GM12878 (cell line): ENCODE measurements around the gene NET1. TPM values are rescaled to one million over a fixed set of nuclear protein-coding genes. Genes with fewer than 3 reads are reported as not detected.

Source experiments
- ATAC-seq: fragments of 200-7000 bp; cut with Tn5 transposase; 3 replicates; pipeline ENCODE4 v1.9.1; 2020; ENCODE audit warnings: mild to moderate bottlenecking, moderate library complexity
- BruUV-seq: library from RNA; stranded (reverse); fragments of 400-500 nt; replicated peaks from 2 replicates; lab custom pipeline; 2021; lab: Mats Ljungman, UMichigan
- CTCF ChIA-PET: fragments of 300-600 bp; sonication (Branson Sonifier 250); formaldehyde crosslinking; extraction: SDS; loops from one replicate; lab custom pipeline; 2021; ENCODE audit warnings: inconsistent platforms; lab: Yijun Ruan, JAX
- POLR2A ChIA-PET: fragments of 350-600 bp; formaldehyde crosslinking; extraction: SDS; loops from one replicate; lab custom pipeline; 2021; ENCODE audit warnings: inconsistent platforms; lab: Charles Lee
- RAD21 ChIA-PET: fragments of 300-600 bp; sonication (Branson Sonifier 250); formaldehyde crosslinking; loops from one replicate; lab custom pipeline; 2023; ENCODE audit warnings: antibody characterized with exemption; ENCODE audit not compliant: unreplicated experiment; lab: Charles Lee
- SMC1A ChIA-PET: fragments of 300-600 bp; sonication (Branson Sonifier 250); formaldehyde crosslinking; loops from one replicate; lab custom pipeline; 2023; ENCODE audit not compliant: unreplicated experiment, uncharacterized antibody; lab: Charles Lee
- DNase-seq: peaks from one replicate; pipeline ENCODE4 v3.0.0-alpha.2; 2011; ENCODE audit warnings: low read depth, low spot score
- FAIRE-seq: peaks from 3 replicates; lab custom pipeline; 2011; peaks lifted over from hg19 to GRCh38; lab: Jason Lieb, UNC
- H2AFZ ChIP-seq: 2 replicates; pipeline ENCODE4 v1.6.0; 2011; ENCODE audit warnings: low read depth, low read length, control low read depth; ENCODE audit not compliant: control insufficient read depth
- H3K27ac ChIP-seq: 2 replicates; pipeline ENCODE4 v1.5.1; 2011; ENCODE audit warnings: control low read depth; ENCODE audit not compliant: control insufficient read depth, insufficient read depth
- H3K27me3 ChIP-seq, 2 experiments: replicated peaks in 1 of 2; 2 replicates each; pipeline versions ENCODE4 v1.6.0 to v1.6.1; 2011; ENCODE audit warnings: low read length in 1 of 2; ENCODE audit not compliant: control insufficient read depth in 2 of 2, insufficient read depth in 2 of 2
- H3K36me3 ChIP-seq, 2 experiments: 2 replicates each; pipeline ENCODE4 v1.5.1; 2011; ENCODE audit warnings: low read length in 1 of 2; ENCODE audit not compliant: control insufficient read depth in 2 of 2, insufficient read depth in 2 of 2
- H3K4me1 ChIP-seq: 2 replicates; pipeline ENCODE4 v1.6.1; 2011; ENCODE audit warnings: mild to moderate bottlenecking, low read length, moderate library complexity, mixed read lengths; ENCODE audit not compliant: control insufficient read depth, insufficient read depth
- H3K4me2 ChIP-seq: 2 replicates; pipeline ENCODE4 v1.6.0; 2011; ENCODE audit warnings: control low read depth; ENCODE audit not compliant: control insufficient read depth, insufficient read depth
- H3K4me3 ChIP-seq: fragments of 200-600 bp; sonication (generic); 2 replicates; pipeline ENCODE4 v1.5.1; 2016
- H3K79me2 ChIP-seq: 2 replicates; pipeline ENCODE4 v1.6.0; 2011; ENCODE audit warnings: low read length; ENCODE audit not compliant: control insufficient read depth, insufficient read depth
- H3K9ac ChIP-seq: 2 replicates; pipeline ENCODE4 v1.8.0; 2011; ENCODE audit warnings: low read length, control low read depth, mixed read lengths; ENCODE audit not compliant: control insufficient read depth, insufficient read depth
- H3K9me3 ChIP-seq: replicated peaks from 3 replicates; pipeline ENCODE4 v1.5.1; 2011; ENCODE audit warnings: mild to moderate bottlenecking, low read length; ENCODE audit not compliant: control insufficient read depth, insufficient read depth
- H4K20me1 ChIP-seq: 2 replicates; pipeline ENCODE4 v1.6.0; 2011; ENCODE audit not compliant: control insufficient read depth, insufficient read depth
- CEBPB ChIP-seq, 2 experiments: fragments of 150-350 bp in 1 of 2; IDR thresholded peaks; 2 replicates each; pipeline ENCODE4 v1.6.1; 2012 to 2014; ENCODE audit warnings: low read depth in 2 of 2, low read length in 2 of 2, borderline replicate concordance in 1 of 2, inconsistent platforms in 1 of 2
- DPF2 ChIP-seq: fragments of 450-650 bp; IDR thresholded peaks from 2 replicates; pipeline ENCODE4 v1.6.1; 2017; ENCODE audit warnings: mild to moderate bottlenecking
- FOXM1 ChIP-seq: IDR thresholded peaks from 2 replicates; pipeline ENCODE4 v1.6.1; 2012; ENCODE audit warnings: low read depth, mild to moderate bottlenecking, inconsistent platforms, low read length, moderate library complexity
- GATAD2B ChIP-seq: fragments of 450-650 bp; conservative IDR thresholded peaks from 2 replicates; pipeline ENCODE4 v1.6.1; 2017; ENCODE audit warnings: low read depth, mild to moderate bottlenecking, moderate library complexity
- IKZF2 ChIP-seq, 2 experiments: fragments of 450-650 bp; IDR thresholded peaks; 2 replicates each; pipeline ENCODE4 v1.6.1; 2017; ENCODE audit warnings: mild to moderate bottlenecking in 2 of 2, moderate library complexity in 2 of 2
- MTA2 ChIP-seq: fragments of 450-650 bp; IDR thresholded peaks from 2 replicates; pipeline ENCODE4 v1.6.1; 2016; ENCODE audit warnings: low read depth, mild to moderate bottlenecking, moderate library complexity
- NFYB ChIP-seq: IDR thresholded peaks from 2 replicates; pipeline ENCODE4 v1.6.1; 2011; ENCODE audit warnings: low read depth, mild to moderate bottlenecking, low read length, improper control_type of control experiment, moderate library complexity; ENCODE audit not compliant: insufficient read depth
- POLR2AphosphoS2 ChIP-seq: IDR thresholded peaks from 2 replicates; pipeline ENCODE4 v1.6.1; 2011; ENCODE audit warnings: low read depth, mild to moderate bottlenecking, low read length, improper control_type of control experiment, moderate library complexity
- RB1 ChIP-seq: fragments of 450-650 bp; formaldehyde crosslinking; IDR thresholded peaks from 2 replicates; pipeline ENCODE4 v1.6.1; 2017; ENCODE audit warnings: mild to moderate bottlenecking, borderline replicate concordance
- RFX5 ChIP-seq: IDR thresholded peaks from 2 replicates; pipeline ENCODE4 v1.6.1; 2011; ENCODE audit warnings: low read depth, low read length, improper control_type of control experiment
- SMAD1 ChIP-seq: fragments of 450-650 bp; IDR thresholded peaks from 2 replicates; pipeline ENCODE4 v1.6.1; 2018; ENCODE audit warnings: mild to moderate bottlenecking, low read depth; ENCODE audit not compliant: partially characterized antibody
- SMC3 ChIP-seq: IDR thresholded peaks from 2 replicates; pipeline ENCODE4 v1.6.1; 2011; ENCODE audit warnings: low read length, improper control_type of control experiment, borderline replicate concordance
- WGBS: methylation state at CpG from one replicate; pipeline ENCODE4 v1.1.6; 2016; ENCODE audit warnings: low lambda C conversion rate; ENCODE audit not compliant: insufficient replicate concordance, insufficient coverage; ENCODE audit errors: missing lambda C conversion rate; 5-methylcytosine and 5-hydroxymethylcytosine counted together
- in situ Hi-C: fragments of 300-500 bp; cut with MboI; formaldehyde crosslinking; loops from 9 replicates; pipeline ENCODE4 v1.14.3; 2018; ENCODE audit warnings: mixed read lengths
- intact Hi-C: fragments of 100-400 bp; cut with micrococcal nuclease; formaldehyde crosslinking; loops from one replicate; pipeline ENCODE4 v1.14.2; 2022; ENCODE audit not compliant: unreplicated experiment
- polyA plus RNA-seq, 11 experiments: library from polyadenylated mRNA; depleted of rRNA in 4 of 11; unstranded in 6 of 11; stranded (reverse) in 5 of 11; fragments of >200 nt; fragmentation: Nextera tagmentation in 4 of 11; fragmentation: Illumina TruSeq in 1 of 11; extraction: Ambion mirVana in 4 of 11; extraction: Trizol in 1 of 11; gene quantifications; 1 replicate in 1 of 11; 2 replicates in 10 of 11; pipeline versions ENCODE4 v1.2.1 to v1.2.3, GENCODE V29; 2011 to 2016; ENCODE audit warnings: inconsistent platforms in 2 of 11, missing spikeins in 2 of 11, low read depth in 1 of 11
- total RNA-seq, 4 experiments: library from RNA; depleted of rRNA in 3 of 4; stranded (reverse); fragments of >200 nt in 3 of 4; fragmentation: Illumina TruSeq in 1 of 4; extraction: Trizol in 1 of 4; gene quantifications; 2 replicates each; pipeline versions ENCODE4 v1.2.1 to v1.2.3, GENCODE V29; 2013 to 2021
- TF ChIP-seq, protein P1 (sequence below): IDR thresholded peaks from 2 replicates; pipeline ENCODE4 v1.6.1; 2012; ENCODE audit warnings: low read length, inconsistent platforms
- TF ChIP-seq, protein P2 (sequence below): IDR thresholded peaks from 2 replicates; pipeline ENCODE4 v1.6.1; 2011; ENCODE audit warnings: low read depth, low read length, improper control_type of control experiment, borderline replicate concordance
- TF ChIP-seq, protein P3 (sequence below): fragments of 450-650 bp; IDR thresholded peaks from 2 replicates; pipeline ENCODE4 v1.6.1; 2017; ENCODE audit warnings: mild to moderate bottlenecking, moderate library complexity

The NET1 gene
- total and polyA plus RNA-seq, 10 of the 15 experiments (the other 5 are each of a cell fraction or from before 2014, with no cell fraction given) = 6.5 to 22.7 (median 18.4) TPM

DNA sequence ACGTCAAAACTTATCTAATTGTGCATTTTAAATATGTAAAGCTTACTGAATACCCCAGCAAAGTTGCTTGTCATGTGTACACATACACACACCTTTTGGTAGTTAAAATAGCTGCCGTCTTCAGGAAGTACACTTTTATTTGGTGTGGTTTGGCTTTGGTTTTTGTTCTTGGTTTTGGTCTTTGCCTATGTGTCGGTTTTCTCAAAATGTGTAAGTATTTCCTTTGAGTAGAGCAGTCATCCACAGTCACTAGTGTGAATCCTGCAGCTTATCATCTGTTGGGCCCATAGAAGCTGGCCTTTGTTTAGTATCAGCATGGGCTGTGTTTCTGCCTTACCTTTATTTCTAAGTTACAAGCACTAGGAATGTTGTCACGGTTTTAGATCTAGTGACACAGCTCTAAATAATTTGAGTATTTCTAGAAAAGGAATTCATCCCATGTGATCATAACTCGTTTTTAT lies 35.3 kb downstream of the NET1 start (continued):
- TF ChIP-seq, protein P1, sequence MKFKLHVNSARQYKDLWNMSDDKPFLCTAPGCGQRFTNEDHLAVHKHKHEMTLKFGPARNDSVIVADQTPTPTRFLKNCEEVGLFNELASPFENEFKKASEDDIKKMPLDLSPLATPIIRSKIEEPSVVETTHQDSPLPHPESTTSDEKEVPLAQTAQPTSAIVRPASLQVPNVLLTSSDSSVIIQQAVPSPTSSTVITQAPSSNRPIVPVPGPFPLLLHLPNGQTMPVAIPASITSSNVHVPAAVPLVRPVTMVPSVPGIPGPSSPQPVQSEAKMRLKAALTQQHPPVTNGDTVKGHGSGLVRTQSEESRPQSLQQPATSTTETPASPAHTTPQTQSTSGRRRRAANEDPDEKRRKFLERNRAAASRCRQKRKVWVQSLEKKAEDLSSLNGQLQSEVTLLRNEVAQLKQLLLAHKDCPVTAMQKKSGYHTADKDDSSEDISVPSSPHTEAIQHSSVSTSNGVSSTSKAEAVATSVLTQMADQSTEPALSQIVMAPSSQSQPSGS = peak; percentile 63; the same call in 1 of the 2 replicates
- peak in 1 of 2 experiments; percentile 38; a peak in 1 of 4 replicates for TF ChIP-seq CEBPB (IDR thresholded peaks at IDR 0.05; ENCODE audit: borderline replicate concordance in 1 of 2, low read depth in 2 of 2, low read length in 2 of 2)
- peak; percentile 40; the same call in 1 of the 2 replicates for TF ChIP-seq DPF2
- TF ChIP-seq IKZF2 (IDR thresholded peaks at IDR 0.05) = peak in 1 of 2 experiments; percentile 58; a peak in 2 of 4 replicates
- TF ChIP-seq MTA2 = peak; percentile 26; the same call in 1 of the 2 replicates

DNA sequence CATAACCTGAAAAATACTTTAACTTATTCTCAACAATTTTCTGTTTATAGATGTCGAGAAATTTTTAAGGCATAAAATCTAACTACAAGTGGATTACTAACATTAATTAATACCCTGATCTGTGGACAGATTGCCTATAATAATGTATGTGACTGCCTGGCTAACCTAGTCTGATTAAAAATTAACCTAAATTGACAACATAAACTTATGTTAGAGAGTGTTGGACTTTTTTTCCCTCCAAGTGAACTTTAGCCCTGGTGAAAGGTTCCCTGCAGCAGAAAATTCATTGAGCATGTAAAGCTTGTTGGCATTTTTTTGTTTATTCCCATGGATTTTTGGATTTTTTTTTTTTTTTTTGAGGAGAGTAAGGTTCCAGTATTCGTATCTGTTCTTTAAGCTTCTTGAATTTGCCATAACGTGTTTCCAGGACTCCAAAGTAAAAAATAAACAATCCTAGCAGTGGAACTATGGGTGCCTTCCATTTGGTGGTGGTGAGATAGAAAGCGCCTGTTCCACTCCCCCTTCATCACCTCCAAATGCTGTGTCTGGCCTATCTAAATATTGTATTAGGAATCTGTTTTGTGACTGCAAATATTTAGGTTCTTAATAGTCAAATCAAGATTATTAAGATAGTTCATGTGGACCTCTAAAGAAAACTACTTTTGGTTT lies 36.1 kb downstream of the NET1 start:
- H3K79me2 ChIP-seq = no peaks in the 10 kb centered on the region; the same call in 1 of the 2 replicates
- no peak overlapping the region for H3K27ac ChIP-seq
- no peak for FAIRE-seq
- no TSS peak for BruUV-seq
- H3K9ac ChIP-seq = no peak overlapping the region
- in situ Hi-C loops (no loop called here), intact Hi-C loops (loop anchor here (10.0 kb wide), 1 partner anchor 416 kb away; no protein-coding TSS in a partner anchor)
- CTCF ChIA-PET = interaction anchor here (2.3 to 18.0 kb wide), 3 partner anchors 14 to 177 kb away, joined by 8 to 535 read pairs (median 17); no protein-coding TSS in a partner anchor
- POLR2A ChIA-PET = interaction anchor here (0.7 kb wide), 1 partner anchor 1626 kb away, joined by 7 read pairs; no protein-coding TSS in a partner anchor
- H3K27me3 ChIP-seq = no peaks in the 10 kb centered on the region
- H3K4me2 ChIP-seq = no peak overlapping the region
- no peak overlapping the region for H2AFZ ChIP-seq
- no peak for ATAC-seq
- peaks cover 30% of the 10 kb centered on the region for H3K4me1 ChIP-seq
- RAD21 ChIA-PET = interaction anchor here (1.1 to 11.0 kb wide), 2 partner anchors 134 to 174 kb away, joined by 3 to 136 read pairs; no protein-coding TSS in a partner anchor
- 95% methylated on average over 3 of the region's 4 CpGs for WGBS
- H4K20me1 ChIP-seq = no peaks in the 10 kb centered on the region
- peaks cover 1 to 3% of the 10 kb centered on the region in 2 experiments; a peak in 3 of 4 replicates for H3K36me3 ChIP-seq
- SMC1A ChIA-PET = interaction anchor here (0.7 to 2.2 kb wide), 7 partner anchors 133 to 1601 kb away, joined by 3 to 21 read pairs (median 4); no protein-coding TSS in a partner anchor
- no peak for DNase-seq
- H3K9me3 ChIP-seq = no peaks in the 10 kb centered on the region
- H3K4me3 ChIP-seq = no peak overlapping the region
- TF ChIP-seq, protein P2, sequence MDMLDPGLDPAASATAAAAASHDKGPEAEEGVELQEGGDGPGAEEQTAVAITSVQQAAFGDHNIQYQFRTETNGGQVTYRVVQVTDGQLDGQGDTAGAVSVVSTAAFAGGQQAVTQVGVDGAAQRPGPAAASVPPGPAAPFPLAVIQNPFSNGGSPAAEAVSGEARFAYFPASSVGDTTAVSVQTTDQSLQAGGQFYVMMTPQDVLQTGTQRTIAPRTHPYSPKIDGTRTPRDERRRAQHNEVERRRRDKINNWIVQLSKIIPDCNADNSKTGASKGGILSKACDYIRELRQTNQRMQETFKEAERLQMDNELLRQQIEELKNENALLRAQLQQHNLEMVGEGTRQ = no peak
- TF ChIP-seq NFYB = no peak
- TF ChIP-seq, protein P3, sequence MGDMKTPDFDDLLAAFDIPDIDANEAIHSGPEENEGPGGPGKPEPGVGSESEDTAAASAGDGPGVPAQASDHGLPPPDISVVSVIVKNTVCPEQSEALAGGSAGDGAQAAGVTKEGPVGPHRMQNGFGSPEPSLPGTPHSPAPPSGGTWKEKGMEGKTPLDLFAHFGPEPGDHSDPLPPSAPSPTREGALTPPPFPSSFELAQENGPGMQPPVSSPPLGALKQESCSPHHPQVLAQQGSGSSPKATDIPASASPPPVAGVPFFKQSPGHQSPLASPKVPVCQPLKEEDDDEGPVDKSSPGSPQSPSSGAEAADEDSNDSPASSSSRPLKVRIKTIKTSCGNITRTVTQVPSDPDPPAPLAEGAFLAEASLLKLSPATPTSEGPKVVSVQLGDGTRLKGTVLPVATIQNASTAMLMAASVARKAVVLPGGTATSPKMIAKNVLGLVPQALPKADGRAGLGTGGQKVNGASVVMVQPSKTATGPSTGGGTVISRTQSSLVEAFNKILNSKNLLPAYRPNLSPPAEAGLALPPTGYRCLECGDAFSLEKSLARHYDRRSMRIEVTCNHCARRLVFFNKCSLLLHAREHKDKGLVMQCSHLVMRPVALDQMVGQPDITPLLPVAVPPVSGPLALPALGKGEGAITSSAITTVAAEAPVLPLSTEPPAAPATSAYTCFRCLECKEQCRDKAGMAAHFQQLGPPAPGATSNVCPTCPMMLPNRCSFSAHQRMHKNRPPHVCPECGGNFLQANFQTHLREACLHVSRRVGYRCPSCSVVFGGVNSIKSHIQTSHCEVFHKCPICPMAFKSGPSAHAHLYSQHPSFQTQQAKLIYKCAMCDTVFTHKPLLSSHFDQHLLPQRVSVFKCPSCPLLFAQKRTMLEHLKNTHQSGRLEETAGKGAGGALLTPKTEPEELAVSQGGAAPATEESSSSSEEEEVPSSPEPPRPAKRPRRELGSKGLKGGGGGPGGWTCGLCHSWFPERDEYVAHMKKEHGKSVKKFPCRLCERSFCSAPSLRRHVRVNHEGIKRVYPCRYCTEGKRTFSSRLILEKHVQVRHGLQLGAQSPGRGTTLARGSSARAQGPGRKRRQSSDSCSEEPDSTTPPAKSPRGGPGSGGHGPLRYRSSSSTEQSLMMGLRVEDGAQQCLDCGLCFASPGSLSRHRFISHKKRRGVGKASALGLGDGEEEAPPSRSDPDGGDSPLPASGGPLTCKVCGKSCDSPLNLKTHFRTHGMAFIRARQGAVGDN = no peak
- TF ChIP-seq RB1 = no peak
- no peak for TF ChIP-seq POLR2AphosphoS2
- TF ChIP-seq RFX5 = no peak
- TF ChIP-seq SMC3 = no peak
- TF ChIP-seq GATAD2B = no peak
- TF ChIP-seq FOXM1 = no peak
- no peak for TF ChIP-seq SMAD1
